Medulla oblongata (tissue), 1 donor: ENCODE results near the gene SLC16A4.

Experiments
- DNase-seq: peaks from one replicate; pipeline ENCODE4 v3.0.0-alpha.2; 2015; ENCODE audit errors: extremely low spot score

Gene SLC16A4

DNA sequence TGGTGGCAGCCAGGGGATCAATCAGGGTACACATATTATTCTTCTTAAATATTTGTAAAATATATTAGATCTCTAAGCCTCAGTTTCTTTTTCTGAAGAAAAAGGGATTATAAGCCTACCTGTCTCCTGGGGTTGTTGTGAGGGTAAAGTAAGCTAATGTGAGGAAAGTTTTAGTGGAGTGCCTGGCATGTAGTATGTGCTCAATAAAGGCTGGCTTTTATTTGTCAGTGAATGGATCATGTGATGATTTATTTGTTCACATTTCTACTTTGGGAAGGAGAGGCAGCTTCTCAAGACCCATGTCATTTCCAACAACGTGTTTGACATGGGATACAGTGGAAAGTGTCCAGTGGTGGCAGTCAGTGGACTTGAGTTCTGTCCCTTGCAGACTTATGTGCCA is 64.0 kb downstream of the SLC16A4 start:
- no peak for DNase-seq

DNA sequence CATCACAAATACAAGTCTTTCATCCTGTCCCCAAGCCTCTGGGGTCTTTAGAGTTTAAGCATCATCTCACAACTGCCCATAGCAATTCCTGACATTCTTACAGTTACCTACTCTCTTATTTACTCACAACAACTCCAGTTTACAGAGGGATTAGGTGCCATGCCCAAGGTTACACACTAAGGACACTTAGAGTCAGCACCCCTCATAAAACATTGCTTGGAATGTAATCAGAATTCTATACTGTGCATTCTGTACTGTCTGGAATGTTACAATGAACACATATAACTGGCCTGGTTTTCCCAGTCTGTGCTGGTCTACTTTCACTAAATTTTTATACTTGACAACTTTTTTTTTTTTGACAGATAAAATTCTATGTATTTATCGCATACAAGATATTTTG is 66.2 kb downstream of the SLC16A4 start:
- no peak for DNase-seq

DNA sequence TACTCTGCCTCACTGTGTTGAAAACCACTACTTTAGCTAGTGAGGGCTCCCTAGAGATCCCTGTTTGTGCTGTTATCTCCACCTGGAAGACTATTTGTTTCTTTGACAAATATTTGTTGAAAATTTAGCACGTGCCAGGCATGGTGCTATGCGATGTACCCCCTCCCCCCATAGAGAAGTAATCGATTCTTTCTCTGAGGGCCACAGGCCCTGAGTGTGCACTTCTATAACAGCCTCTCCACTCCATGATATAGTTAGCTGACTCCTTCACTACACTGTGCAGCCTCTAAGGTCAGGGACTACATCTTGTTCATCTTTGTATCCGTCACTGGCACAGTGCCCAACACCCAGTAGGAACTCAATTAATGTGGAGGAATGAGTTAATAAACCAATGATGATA is 69.0 kb downstream of the SLC16A4 start:
- no peak for DNase-seq

DNA sequence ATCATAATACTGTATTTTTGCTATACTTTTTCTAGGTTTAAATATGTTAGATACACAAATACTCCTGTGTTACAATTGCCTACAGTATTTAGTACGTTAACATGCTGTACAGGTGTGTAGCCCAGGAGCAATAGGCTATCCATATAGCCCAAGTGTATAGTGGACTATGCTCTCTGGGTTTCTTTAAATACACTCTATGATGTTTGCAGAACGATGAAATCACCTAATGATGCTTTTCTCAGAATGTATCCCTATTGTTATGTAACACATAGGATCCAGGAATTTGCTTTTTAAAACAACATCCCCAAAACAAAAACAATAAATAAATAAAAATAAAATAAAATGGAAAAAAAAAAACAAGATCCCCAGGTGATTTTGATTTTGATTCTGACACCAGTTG is 69.8 kb downstream of the SLC16A4 start:
- DNase-seq, result no peak

DNA sequence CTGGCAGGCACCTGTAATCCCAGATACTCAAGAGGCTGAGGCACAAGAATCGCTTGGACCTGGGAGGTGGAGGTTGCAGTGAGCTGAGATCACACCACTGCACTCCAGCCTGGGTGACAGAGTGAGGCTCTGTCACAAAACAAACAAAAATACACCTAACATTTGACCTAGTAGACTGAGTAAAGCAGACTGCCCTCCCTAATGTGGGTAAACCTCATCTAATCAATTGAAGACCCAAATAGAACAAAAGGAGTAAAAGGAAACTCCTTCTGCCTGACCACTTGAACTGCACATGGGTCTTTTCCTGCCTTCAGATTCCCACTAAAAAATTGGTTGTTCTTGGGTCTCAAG is 70.7 kb downstream of the SLC16A4 start:
- DNase-seq, result no peak

DNA sequence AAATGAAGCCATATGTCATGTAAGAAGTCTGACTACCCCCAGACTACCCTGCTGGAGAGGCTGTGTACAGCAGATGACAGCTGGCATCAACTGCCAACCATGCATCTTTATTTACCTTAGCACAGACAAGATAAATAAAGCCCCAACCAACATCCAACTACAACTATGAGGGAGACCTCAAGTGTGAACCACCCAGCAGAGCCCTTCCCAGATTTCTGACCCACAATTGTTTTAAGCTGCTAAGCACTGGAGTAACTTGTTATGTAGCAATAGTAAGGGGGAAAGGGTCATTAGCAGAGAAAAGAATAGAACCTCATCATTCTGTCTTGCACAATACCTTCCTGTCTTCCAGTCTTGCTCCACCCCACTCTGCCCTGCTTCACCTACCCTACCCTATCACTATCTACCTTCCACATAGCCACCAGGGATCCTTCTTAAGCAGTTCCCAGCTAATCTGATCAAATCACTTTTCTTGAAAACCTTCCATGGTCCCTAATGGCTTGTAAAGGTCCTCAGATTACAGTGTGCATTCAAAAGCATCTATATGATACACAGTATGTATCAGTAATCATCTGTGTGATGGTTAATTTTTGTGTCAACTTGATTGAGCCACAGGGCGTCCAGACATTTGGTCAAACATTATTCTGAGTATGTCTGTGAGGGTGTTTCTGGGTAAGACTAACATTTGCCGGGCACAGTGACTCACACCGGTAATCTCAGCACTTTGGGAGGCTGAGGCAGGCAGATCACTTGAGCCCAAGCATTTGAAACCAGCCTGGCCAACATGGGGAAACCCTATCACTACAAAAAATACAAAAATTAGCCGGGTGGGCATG is 71.3 kb downstream of the SLC16A4 start:
- DNase-seq, result no peak

DNA sequence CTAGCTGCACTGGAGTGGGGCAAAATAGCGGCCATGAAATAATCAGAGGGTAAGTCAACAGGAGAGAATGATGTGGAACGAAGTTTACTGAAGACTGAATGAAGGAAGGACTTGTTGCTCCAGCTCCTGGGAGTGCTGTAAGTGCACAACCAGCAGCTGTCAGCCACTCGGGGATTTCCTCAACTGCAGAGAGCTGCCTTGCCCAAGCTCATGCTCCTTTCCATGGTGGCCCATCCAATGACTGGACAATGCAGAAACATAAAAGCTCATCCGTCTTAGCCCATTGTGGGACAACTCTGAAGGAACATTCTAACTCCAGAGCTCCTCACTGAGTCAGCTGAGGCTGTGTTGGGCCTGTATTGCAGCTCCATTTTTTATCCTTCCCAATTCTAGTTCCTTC is 72.8 kb downstream of the SLC16A4 start:
- no peak for DNase-seq

DNA sequence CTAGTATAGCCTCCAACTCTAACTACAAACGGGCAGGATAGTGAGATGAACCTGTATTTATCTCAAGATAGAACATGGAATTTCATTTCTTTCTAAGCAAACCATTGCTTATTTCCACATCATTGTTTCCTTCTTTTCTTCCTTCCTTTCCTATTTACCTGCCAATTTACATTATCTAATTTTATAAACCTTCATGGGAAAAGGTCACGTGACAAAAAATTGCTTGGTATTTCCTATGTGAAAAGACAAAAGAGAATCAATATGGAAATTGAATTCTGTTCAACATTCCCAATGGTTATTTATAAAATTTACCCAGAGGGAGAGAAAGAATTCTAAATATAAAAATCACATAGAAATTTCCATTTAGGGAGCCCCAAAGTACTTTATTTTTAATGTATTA is 74.1 kb downstream of the SLC16A4 start:
- DNase-seq, result no peak
